Retinal pigment epithelial cell (primary cell): Measurements from ENCODE around the gene FBRSL1.
"Not testable (repeated sequence)": the region's sequence is repeated elsewhere in the genome, so short reads cannot be mapped to it uniquely, and the experiment has no call there.

Source experiments
- DNase-seq: peaks from one replicate; pipeline ENCODE4 v3.0.0-alpha.2; 2010; ENCODE audit warnings: low read depth
- H3K4me3 ChIP-seq: 2 replicates; pipeline ENCODE4 v1.5.1; 2011; ENCODE audit warnings: mild to moderate bottlenecking, low read length, control low read depth, moderate library complexity
- CTCF ChIP-seq: conservative IDR thresholded peaks from 2 replicates; pipeline ENCODE4 v1.5.1; 2011; ENCODE audit warnings: low read depth, low read length, control low read depth, inconsistent platforms

Gene FBRSL1

GRCh38 chr12:132461526-132461925 lies 28.4 kb upstream of the FBRSL1 start:
- no peak for TF ChIP-seq CTCF
- no peak for DNase-seq
- no peak overlapping the region for H3K4me3 ChIP-seq

GRCh38 chr12:132462788-132463187 lies 27.2 kb upstream of the FBRSL1 start:
- DNase-seq: no peak
- no peak overlapping the region for H3K4me3 ChIP-seq
- TF ChIP-seq CTCF: no peak

GRCh38 chr12:132463284-132463924 lies 26.5 kb upstream of the FBRSL1 start:
- H3K4me3 ChIP-seq, DNase-seq: not testable (repeated sequence)

- DNase-seq, H3K4me3 ChIP-seq: not testable (repeated sequence)
These were observed 25.6 kb upstream of the FBRSL1 start for GRCh38 chr12:132464304-132464703.

- H3K4me3 ChIP-seq: no peak overlapping the region
- no peak for DNase-seq
- no peak for TF ChIP-seq CTCF
These were observed 25.1 kb upstream of the FBRSL1 start for GRCh38 chr12:132464820-132465219.

- H3K4me3 ChIP-seq: no peak overlapping the region
- DNase-seq: no peak
- no peak for TF ChIP-seq CTCF
These were observed 24.4 kb upstream of the FBRSL1 start for GRCh38 chr12:132465269-132466190.

- no peak overlapping the region for H3K4me3 ChIP-seq
- no peak for TF ChIP-seq CTCF
- DNase-seq: no peak
These were observed 23.4 kb upstream of the FBRSL1 start for GRCh38 chr12:132466241-132467201.
